NT2/D1 (cell line): Measurements from ENCODE around the gene TMEM202.

Experiments used
- DNase-seq: peaks from one replicate; pipeline ENCODE4 v3.0.0-alpha.2; 2011; ENCODE audit warnings: low read depth, low spot score
- H3K27me3 ChIP-seq: 2 replicates; pipeline ENCODE4 v1.6.0; 2011; ENCODE audit warnings: mild to moderate bottlenecking; ENCODE audit not compliant: insufficient read length, insufficient read depth
- H3K36me3 ChIP-seq: 2 replicates; pipeline ENCODE4 v1.6.1; 2011; ENCODE audit warnings: mild to moderate bottlenecking, low read length, mixed read lengths; ENCODE audit not compliant: insufficient read depth, insufficient read length
- H3K4me1 ChIP-seq: 2 replicates; pipeline ENCODE4 v1.5.1; 2011; ENCODE audit not compliant: insufficient read depth, insufficient read length
- H3K4me3 ChIP-seq: 2 replicates; pipeline ENCODE4 v1.5.1; 2011; ENCODE audit warnings: low read depth; ENCODE audit not compliant: insufficient read length
- H3K9ac ChIP-seq: 2 replicates; pipeline ENCODE4 v1.6.0; 2011; ENCODE audit warnings: low read depth; ENCODE audit not compliant: insufficient read length
- H3K9me3 ChIP-seq: 2 replicates; pipeline ENCODE4 v1.5.1; 2011; ENCODE audit warnings: mild to moderate bottlenecking, low read length; ENCODE audit not compliant: insufficient read depth
- SUZ12 ChIP-seq: IDR thresholded peaks from 2 replicates; pipeline ENCODE4 v1.6.1; 2011; ENCODE audit not compliant: insufficient read length, insufficient read depth; ENCODE audit errors: extremely low read depth
- YY1 ChIP-seq: IDR thresholded peaks from 2 replicates; pipeline ENCODE4 v1.6.1; 2011; ENCODE audit not compliant: insufficient read length, insufficient read depth
- ZNF274 ChIP-seq: IDR thresholded peaks from 2 replicates; pipeline ENCODE4 v1.6.1; 2011; ENCODE audit warnings: mild to moderate bottlenecking, low read depth, low read length

Gene TMEM202, protein sequence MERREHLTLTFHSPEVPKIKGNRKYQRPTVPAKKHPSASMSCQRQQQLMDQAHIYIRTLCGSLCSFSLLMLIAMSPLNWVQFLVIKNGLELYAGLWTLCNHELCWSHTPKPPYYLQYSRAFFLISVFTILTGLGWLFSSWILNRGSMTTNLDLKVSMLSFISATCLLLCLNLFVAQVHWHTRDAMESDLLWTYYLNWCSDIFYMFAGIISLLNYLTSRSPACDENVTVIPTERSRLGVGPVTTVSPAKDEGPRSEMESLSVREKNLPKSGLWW

GRCh38 chr15:72397796-72398588, at the start of gene TMEM202:
TSS of gene TMEM202 (plus strand) at chr15:72398305. CDS start at chr15:72398327, 22 bp downstream.
- H3K9me3 ChIP-seq, result no peaks in the 10 kb centered on the region
- H3K9ac ChIP-seq, result no peak within 1 kb of the TSS
- no peak within 1 kb of the TSS for H3K4me3 ChIP-seq
- no peaks in the 10 kb centered on the region for H3K36me3 ChIP-seq
- H3K27me3 ChIP-seq, result peaks cover 12% of the 10 kb centered on the region
- TF ChIP-seq SUZ12, result no peak
- no peak for TF ChIP-seq ZNF274
- TF ChIP-seq YY1, result no peak
- no peaks in the 10 kb centered on the region for H3K4me1 ChIP-seq
- DNase-seq, result no peak

- no peaks in the 10 kb centered on the region for H3K27me3 ChIP-seq
- TF ChIP-seq ZNF274 (no peak), SUZ12 (no peak), YY1 (no peak)
- peaks cover 85% of the 10 kb centered on the region for H3K36me3 ChIP-seq
- no peaks in the 10 kb centered on the region for H3K4me1 ChIP-seq
- no peaks in the 10 kb centered on the region for H3K9me3 ChIP-seq
- DNase-seq, result no peak
- H3K4me3 ChIP-seq, result no peak overlapping the region
- H3K9ac ChIP-seq, result no peak overlapping the region
Measured at GRCh38 chr15:72353266-72353665, 44.8 kb upstream of the TMEM202 start.

DNA sequence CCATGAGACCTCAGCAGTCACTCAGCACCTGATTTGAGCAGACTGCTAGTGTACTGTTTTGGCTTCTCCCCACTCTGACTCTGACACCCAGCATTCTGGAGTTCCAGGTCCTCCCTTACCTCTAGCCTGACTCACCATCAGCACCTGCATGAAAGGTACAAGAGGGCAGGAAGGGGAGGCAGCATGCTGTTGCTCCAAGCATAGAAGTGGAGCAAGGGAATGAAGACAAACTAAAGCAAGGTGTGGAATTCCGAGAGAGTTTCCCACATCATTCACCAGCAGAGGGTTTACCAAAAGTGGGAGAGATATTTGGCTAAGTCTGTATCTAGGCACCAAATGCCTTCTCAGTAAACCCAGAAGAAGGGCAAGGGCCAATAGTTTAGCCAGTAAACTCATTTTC, 43.6 kb upstream of the TMEM202 start:
- Histone ChIP-seq H3K4me3 (no peak overlapping the region), H3K4me1 (no peaks in the 10 kb centered on the region), H3K36me3 (peaks cover 76% of the 10 kb centered on the region), H3K9me3 (no peaks in the 10 kb centered on the region), H3K9ac (no peak overlapping the region), H3K27me3 (no peaks in the 10 kb centered on the region)
- no peak for TF ChIP-seq SUZ12
- TF ChIP-seq YY1, result no peak
- no peak for TF ChIP-seq ZNF274
- DNase-seq, result no peak

- H3K9me3 ChIP-seq, result no peaks in the 10 kb centered on the region
- DNase-seq, result no peak
- no peak overlapping the region for H3K4me3 ChIP-seq
- peaks cover 46% of the 10 kb centered on the region for H3K36me3 ChIP-seq
- TF ChIP-seq YY1, result no peak
- no peak for TF ChIP-seq ZNF274
- no peak for TF ChIP-seq SUZ12
- no peaks in the 10 kb centered on the region for H3K4me1 ChIP-seq
- H3K9ac ChIP-seq, result no peak overlapping the region
- no peaks in the 10 kb centered on the region for H3K27me3 ChIP-seq
Measured at GRCh38 chr15:72358121-72358520, 40.0 kb upstream of the TMEM202 start.

DNA sequence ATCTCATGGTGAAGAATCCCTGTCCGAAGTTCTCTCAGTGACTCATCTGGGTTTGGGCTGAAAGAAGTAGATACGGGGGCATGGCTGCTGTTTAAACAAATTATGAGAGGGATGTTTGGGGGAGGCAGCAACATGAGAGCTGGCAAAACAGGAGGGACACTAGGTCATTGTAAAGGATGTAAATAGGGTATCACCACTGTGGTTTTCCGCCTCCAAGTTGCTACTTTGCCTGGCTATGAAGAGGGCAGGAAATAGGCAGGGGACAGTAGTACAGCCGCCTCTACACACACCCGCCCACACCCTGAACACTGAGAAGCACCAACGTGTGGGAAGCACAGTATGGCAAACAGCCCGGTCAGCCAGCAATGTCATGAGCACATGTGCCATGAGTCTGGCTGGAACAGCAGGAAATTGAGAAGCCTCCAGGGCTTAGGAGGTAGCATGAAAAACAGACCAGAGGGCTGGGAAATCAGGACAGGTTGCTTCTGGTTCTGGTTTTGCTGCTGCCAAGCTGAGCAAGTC, 39.4 kb upstream of the TMEM202 start:
- no peaks in the 10 kb centered on the region for H3K4me1 ChIP-seq
- no peak for DNase-seq
- no peak overlapping the region for H3K9ac ChIP-seq
- TF ChIP-seq SUZ12, result no peak
- TF ChIP-seq ZNF274, result no peak
- TF ChIP-seq YY1, result no peak
- peaks cover 40% of the 10 kb centered on the region for H3K36me3 ChIP-seq
- H3K27me3 ChIP-seq, result no peaks in the 10 kb centered on the region
- no peaks in the 10 kb centered on the region for H3K9me3 ChIP-seq
- H3K4me3 ChIP-seq, result no peak overlapping the region

- Histone ChIP-seq H3K9ac (no peak overlapping the region), H3K27me3 (no peaks in the 10 kb centered on the region), H3K9me3 (no peaks in the 10 kb centered on the region), H3K36me3 (peaks cover 23% of the 10 kb centered on the region), H3K4me1 (no peaks in the 10 kb centered on the region), H3K4me3 (no peak overlapping the region)
- TF ChIP-seq SUZ12 (no peak), YY1 (no peak), ZNF274 (no peak)
- DNase-seq, result no peak
Measured at GRCh38 chr15:72361176-72361575, 36.9 kb upstream of the TMEM202 start.

- Histone ChIP-seq H3K36me3 (peaks cover 33% of the 10 kb centered on the region), H3K9me3 (no peaks in the 10 kb centered on the region), H3K4me1 (no peaks in the 10 kb centered on the region), H3K9ac (no peak overlapping the region), H3K27me3 (no peaks in the 10 kb centered on the region), H3K4me3 (no peak overlapping the region)
- DNase-seq, result no peak
- TF ChIP-seq SUZ12, result no peak
- TF ChIP-seq YY1, result no peak
Measured at GRCh38 chr15:72365844-72366243, 32.3 kb upstream of the TMEM202 start.
